ENCODE measurements around the gene VEGFB.
A peak's percentile ranks its signal among the peaks of the same experiment; 100 is the strongest.
"Not testable (repeated sequence)": the region's sequence is repeated elsewhere in the genome, so short reads cannot be mapped to it uniquely, and the experiment has no call there.

VEGFB gene

GRCh38 chr11:64232182-64232966 lies 2.0 kb upstream of the VEGFB start:
- no peak for DNase-seq

- no peak for DNase-seq
Measured at GRCh38 chr11:64232967-64233315, 1.4 kb upstream of the VEGFB start.

DNA sequence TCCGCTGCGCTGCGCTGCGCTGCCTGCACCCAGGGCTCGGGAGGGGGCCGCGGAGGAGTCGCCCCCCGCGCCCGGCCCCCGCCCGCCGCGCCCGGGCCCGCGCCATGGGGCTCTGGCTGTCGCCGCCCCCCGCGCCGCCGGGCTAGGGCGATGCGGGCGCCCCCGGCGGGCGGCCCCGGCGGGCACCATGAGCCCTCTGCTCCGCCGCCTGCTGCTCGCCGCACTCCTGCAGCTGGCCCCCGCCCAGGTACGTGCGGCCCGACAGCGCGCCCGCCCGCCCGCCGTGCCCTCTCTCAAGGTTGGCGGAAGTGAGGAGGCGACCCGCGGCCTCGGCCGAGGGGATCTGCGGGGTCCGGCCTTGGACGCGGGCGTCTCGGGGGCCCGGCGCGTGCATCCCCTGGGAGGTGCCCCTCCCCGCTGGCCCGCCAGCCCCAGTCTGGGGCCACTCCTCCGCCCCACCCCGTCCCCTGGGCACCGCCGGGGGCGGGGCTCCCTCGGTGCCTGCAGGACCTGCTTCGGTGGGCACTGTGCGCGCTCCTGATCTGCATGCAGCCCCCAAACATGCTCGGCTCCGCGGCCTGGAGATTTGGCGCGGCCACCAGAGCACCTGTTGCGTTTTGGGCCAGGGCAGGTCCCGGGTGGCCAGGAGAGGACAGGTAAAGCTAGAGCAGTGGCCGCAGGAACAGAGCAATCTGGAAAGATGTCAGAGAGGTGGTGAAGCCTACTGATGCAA lies 429 bp downstream of the VEGFB start:
- DNase-seq: peak; percentile 83

GRCh38 chr11:64235437-64236161 lies 1.2 kb downstream of the VEGFB start:
- DNase-seq: no peak

- DNase-seq: peak; percentile 96
Measured at GRCh38 chr11:64237484-64237951, 3.1 kb downstream of the VEGFB start.

DNA sequence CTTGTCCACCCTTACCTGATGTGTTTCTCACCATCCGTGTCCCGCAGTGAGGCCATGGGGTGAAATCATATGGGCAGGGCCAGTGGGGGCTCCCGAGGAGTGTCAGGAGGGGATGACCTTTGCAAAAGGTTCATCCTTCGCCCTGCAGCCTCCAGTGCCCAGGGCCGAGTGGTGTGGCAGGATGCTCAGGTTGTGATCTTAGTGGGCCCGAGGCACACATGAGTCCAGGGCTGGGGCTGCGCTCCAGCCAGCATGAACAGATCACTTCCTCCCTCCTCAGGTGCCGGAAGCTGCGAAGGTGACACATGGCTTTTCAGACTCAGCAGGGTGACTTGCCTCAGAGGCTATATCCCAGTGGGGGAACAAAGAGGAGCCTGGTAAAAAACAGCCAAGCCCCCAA lies 3.7 kb downstream of the VEGFB start:
- DNase-seq: peak; percentile 72

GRCh38 chr11:64238999-64239398 lies 4.6 kb downstream of the VEGFB start:
- peak; percentile 78 for DNase-seq

- DNase-seq: no peak
Measured at GRCh38 chr11:64239662-64240434, 5.5 kb downstream of the VEGFB start.

GRCh38 chr11:64240435-64241240 lies 6.3 kb downstream of the VEGFB start, which contains the start of gene FKBP2:
TSS of gene FKBP2 (plus strand) at chr11:64241095. CDS start at chr11:64242388, 1,293 bp downstream.
- DNase-seq: peak; percentile 99

- DNase-seq: peak; percentile 100
Measured at GRCh38 chr11:64241241-64241490, 6.8 kb downstream of the VEGFB start.

DNA sequence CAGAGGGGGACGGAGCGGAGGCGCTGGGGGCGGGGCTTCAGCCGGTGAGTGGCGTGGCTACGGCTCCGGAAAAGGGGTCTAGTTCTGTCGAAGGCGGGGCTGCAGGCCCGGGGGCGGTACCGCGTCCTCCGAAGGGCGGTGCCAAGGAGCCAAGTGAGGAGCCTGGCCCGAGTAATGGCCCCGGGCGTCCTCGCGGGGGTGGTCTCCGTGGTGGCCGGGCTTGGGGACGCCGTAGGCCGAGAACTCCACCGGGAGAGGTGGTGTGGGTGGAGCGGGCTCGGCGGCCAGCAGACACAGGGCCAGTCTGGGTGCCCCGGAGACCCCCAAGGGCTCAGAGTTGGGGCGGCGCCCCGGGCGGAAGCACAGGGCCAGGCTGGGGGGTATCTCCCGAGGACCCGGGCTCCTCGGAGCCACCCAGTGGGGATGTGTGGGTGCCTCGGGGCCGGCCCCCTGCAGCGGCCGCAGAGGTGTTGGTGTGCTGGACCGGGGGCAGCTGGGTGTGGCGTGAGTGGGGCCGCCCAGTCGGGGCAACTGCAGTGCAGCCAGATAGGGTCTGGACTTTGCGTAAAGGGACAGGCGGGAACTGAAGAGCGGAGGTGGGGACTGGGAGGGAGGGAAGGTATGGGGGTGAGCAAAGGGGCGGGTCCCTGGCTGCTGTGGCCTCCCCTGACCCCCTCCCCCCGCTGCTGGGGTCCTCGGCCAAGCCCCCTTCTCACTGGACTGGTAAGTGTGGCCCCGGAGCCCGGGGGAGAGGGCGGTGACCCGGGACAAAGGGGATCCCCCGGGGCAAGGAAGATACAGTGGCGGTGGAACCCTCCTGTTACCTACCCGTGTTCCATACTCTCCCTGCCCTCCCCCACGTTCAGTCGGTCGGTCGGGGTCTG lies 7.3 kb downstream of the VEGFB start:
- DNase-seq: peak; percentile 63

DNA sequence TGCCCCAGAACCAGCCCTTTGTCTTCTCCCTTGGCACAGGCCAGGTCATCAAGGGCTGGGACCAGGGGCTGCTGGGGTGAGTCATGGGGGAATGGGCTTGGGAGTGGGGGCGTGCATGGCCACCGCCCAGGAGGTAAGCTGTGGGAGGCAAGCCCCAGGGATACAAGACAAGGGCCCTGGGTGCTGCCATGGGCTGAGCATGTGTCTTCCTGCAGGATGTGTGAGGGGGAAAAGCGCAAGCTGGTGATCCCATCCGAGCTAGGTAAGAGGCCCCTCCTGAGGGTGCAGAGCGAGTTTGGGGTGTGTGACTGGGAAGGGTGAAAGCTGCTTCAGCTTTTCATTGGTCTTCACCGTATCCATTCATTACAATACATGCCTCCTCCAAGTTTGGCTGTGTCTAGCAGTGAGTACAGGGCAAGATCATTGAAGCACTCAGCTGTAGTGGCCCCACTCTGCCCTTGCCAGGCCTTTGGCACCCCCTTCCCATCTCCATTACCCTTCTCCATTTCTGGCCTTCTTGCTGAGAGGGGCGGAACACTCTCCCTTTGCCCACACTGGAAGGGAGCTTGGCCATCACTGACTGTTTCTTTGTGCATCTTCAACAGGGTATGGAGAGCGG lies 9.0 kb downstream of the VEGFB start:
- DNase-seq: peak; percentile 4

GRCh38 chr11:64244107-64244506 lies 9.7 kb downstream of the VEGFB start:
- peak; percentile 11 for DNase-seq

GRCh38 chr11:64244966-64245365 lies 10.6 kb downstream of the VEGFB start:
- peak; percentile 14 for DNase-seq

DNA sequence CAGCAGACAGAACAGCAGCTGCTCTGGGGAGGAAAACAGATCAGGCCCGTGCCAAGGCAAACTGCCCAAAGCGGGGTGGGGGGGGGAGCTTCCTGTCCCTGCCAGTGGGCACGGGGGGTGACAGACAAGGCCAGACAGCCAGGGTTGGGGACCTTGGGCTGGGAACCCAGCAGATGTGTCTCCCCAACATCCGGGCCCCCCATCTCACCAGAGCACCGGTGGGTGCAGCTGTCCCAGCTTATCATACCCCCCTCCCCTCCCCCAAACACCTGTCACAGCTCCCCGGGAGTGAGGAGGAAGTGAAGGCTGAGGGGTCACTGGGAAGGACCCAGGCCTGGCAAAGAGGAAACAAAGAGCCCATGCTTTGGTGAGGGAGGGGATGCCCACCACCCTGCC lies 11.0 kb downstream of the VEGFB start:
- DNase-seq: peak; percentile 83

DNA sequence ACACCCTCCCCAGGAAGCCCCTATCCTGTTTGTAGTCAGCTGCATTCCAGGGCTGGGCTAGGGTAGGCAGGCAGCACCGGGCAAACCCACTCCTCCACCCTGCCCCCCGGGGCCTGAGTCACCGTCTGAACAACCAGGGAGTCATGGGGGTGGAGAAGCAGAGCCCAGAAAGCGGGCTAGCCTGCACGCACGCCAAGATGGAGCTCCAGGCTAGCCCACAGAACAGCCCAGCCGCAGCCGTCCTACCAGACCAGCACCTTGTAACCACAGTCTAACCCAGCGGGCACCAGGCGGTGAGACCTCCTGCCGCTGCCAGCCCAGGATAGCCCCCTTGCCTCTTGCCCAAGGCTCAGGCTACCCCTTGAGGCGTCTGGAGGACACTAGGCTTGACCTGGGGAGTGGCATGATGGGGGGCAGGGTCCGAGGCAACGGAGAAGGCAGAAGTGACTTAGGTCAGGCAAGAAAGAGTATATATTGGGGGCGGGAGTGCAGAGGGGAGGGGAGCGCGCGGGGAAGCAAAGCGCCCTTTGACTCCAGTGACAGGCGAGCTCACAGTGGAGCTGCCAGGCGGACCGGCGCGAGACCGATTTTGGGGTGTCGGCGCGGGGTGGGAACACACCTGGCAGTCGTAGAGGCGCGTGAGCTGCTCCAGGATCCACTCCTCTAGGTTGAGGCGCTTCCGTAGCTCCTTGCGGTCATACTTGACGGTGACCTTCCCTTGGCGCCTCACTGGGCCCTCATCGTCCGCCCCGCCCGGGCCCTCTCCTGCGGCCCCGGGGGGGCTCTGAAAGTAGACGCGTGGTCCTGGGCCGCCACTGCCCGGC lies 11.6 kb downstream of the VEGFB start:
- peak; percentile 86 for DNase-seq

DNA sequence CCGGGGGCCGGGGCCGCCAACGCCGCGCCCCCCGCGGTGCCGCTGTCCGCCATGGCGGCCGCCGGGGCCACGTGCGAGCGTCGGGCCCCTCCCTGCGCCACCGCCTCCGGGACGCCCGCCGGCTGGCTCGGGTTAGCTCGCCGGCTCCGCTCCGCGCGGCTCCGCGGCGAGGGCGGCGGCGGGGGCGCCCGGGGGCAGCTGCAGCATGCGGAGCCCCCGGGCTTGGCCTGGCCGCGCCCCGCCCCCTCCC lies 12.2 kb downstream of the VEGFB start:
- DNase-seq: not testable (repeated sequence)

DNA sequence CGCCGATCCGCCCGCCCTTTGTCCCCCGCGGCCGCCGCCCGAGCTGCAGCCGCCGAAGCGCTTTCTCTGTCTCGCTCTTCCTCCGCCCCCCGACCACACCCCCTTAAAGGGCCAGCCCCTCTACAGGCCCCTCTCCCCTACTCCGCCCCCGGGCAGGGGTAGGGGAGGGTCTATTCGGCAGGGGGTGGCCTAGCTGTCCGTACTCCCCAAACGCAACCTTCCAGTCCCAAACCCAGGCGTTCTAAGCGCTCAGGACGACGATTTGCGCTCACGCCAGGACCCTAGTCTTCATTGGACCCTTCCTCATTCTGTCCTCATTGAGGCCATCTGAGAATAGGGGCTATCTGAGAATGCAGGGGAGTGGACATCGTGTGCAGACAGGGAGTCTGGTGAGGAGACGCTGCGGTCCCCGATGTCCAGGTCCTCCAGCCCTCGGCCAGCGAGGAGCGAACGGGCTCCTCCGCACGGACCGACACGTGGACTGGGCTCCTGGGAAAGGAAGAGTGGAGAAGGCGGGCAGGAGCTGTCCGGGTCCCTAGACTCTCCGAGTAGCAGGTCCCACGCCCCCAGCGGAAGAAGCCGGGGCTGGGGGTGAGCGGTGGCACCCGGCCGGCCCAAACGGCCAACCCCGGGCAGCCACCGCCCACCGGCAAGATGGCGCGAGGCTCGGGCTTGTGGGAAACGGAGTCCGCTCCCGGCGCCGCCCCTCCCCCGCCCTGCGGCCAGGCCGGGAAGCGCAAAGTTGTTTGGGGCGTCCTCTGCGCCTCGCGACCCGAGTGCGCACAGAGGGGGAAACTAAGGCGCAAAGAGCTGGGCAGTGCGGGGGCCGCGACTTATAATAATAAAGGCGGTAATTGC lies 12.7 kb downstream of the VEGFB start, which contains the start of gene PPP1R14B:
TSS of gene PPP1R14B (minus strand) at position 73 of the 858 bp plus-strand sequence. CDS start 270 bp downstream, outside the sequence.
- peak; percentile 96 for DNase-seq

All from RPMI8226 (cell line).